GM18499 (cell line): ENCODE results near the gene OXTR.

Source experiments
- ATAC-seq: cut with Tn5 transposase; IDR thresholded peaks from one replicate; pipeline ENCODE4 v1.9.1; 2021; ENCODE audit warnings: moderate number of reproducible peaks; ENCODE audit not compliant: insufficient read depth, unreplicated experiment

OXTR gene

DNA sequence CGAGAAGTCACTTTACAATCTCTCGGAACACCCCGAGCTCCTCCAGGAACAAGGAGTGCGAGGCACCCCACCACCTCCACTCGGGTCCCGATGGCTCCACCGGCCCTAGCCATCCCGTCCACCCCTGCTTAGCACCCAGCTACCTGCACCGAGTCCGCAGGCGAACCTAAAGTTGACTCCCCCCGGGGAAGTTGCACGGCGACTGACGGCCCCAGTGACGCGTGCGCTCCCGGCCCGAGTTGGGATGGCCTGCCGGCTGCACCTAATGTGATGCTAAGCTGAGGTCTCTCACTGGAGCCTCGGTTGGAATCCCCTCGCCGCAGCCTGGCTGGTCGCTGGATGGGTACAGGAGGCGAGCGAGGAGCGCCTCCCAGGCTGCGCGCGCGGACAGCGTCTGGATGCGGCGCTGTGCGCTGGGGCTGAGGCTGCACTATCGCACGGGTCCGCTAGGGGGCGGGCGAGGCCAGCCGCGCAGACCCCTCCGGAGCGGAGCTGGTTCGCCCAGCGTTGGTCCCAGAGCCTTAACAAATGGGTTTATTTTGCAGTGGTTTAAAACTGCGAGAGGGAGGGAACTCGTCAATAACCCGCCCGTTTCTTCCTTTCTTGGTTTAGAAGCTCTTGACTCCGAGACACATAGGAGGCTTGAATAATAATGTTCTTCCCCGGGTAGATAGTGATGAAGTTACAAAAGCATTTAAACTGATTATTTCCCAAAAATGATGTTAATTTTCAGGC lies at the start of gene OXTR:
Gene OXTR (minus strand): TSS at position 526 of the 735 bp plus-strand sequence. CDS start 1,426 bp downstream, outside the sequence.
- peak; percentile 48 for ATAC-seq

DNA sequence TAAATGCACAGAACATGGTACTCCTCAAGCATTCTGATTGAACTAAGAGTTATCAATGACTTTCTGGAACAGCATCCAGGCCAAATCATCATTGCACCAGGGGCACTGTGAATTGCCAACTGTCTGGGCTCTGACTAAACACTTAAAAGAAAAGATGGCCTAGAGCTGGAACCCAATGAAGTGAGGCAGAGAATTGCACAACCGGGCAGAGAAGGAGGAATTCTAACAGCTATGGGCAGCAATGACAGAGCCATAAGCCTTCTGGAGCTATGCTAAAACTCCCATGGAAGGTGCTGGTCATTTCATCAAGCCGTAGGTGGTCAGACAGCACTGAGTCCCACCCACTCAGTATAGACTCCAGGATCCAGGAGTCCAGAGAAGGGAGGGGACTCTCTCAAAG lies 48.1 kb upstream of the OXTR start:
- no peak for ATAC-seq

DNA sequence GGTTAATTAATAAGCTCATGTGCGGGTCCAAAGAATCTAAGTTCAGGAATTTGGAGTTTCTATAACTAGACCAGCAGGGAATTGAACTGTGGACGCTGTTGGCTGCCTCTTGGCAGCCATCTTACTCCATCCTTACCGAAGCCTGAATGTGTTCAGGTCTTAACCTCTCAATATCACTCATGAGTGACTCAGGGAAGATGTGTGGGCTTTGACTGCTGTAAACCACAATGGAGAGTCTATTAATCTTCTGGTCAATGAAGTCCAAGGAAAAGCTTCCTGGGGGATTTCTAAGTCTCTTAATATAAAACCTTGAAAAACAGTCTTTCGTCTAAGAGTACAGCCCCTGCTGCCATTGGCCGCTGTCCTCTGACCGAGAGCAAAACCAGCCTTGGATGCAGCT lies 46.7 kb upstream of the OXTR start:
- ATAC-seq, result no peak

DNA sequence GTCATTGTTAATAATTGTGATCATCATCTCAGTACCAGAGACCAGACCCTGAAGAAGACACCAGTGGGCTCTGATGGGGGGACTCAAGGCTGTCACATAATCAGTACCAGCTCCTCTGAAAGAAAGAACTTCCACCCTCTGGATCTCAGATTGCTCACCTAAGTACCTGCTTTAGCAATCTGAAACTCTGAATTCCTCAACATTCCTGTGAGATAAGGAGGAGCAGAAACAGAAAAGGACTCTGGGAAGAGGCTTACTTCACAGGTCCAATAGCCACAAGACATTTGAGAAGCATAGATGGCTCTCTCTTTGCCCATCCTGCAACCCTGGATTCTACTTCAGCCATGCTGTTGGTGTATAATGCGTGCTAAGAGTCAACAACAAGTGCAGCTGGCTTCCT lies 44.0 kb upstream of the OXTR start:
- ATAC-seq, result no peak

DNA sequence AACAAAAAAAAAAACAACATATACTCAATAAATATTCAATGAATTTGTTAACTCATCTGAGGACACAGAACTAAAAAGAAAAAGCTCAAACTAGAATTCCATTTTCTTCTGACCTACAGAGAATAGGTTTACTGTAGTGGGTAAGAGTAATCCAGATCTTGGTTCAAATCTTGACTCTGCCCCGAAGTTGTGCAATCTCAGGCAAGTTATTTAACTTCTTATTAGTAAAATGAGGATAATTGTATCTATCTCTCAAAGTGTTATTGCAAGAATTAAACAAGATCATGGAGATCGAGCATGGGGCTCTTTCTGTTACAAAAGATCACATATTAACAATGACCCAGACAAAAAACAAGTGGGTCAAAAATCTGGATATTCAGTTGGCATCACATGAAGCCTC lies 41.1 kb upstream of the OXTR start:
- ATAC-seq, result no peak

GRCh38 chr3:8805774-8806173 lies 36.4 kb upstream of the OXTR start:
- no peak for ATAC-seq

GRCh38 chr3:8802256-8802655 lies 32.8 kb upstream of the OXTR start:
- no peak for ATAC-seq

GRCh38 chr3:8800016-8800415 lies 30.6 kb upstream of the OXTR start:
- ATAC-seq, result no peak

DNA sequence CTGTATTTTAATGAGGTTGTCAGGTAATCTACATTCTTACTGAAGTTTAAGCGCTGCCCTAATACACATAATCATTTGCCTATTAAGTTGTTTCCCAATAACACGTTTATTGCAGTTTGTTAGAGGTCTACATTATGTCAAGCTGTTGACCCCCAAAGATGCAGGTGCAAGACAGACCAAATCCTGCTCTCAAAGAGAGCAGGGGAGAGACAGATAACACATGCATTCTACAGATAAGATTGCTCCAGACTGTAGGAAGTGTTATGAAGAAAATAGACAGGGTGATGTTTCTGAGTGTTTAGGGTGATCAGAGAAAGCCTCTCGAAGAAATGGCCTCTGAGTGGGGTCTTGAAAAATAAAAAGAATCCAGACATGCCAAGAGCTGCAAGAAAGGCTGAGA lies 24.8 kb upstream of the OXTR start:
- ATAC-seq, result no peak

DNA sequence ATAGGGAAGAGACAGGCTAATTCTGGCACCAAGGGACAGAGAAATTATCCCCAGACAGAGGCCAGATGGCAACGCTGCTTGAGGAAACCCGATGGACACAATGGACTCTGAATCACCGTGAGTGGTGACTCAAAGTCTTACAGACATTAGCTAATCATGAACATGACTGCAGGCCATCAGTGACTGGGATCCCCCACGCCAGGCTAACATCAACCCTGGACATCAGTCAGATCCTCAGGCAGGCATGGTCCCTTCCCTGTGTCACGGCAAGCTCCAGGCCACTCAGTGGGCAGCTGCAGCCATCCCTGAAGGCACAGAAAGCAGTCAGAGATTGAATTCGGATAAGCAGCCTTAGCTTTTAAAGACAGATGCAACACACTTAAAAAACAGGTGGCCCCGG lies 23.8 kb upstream of the OXTR start:
- ATAC-seq, result no peak

GRCh38 chr3:8790529-8790928 lies 21.1 kb upstream of the OXTR start:
- ATAC-seq, result no peak

DNA sequence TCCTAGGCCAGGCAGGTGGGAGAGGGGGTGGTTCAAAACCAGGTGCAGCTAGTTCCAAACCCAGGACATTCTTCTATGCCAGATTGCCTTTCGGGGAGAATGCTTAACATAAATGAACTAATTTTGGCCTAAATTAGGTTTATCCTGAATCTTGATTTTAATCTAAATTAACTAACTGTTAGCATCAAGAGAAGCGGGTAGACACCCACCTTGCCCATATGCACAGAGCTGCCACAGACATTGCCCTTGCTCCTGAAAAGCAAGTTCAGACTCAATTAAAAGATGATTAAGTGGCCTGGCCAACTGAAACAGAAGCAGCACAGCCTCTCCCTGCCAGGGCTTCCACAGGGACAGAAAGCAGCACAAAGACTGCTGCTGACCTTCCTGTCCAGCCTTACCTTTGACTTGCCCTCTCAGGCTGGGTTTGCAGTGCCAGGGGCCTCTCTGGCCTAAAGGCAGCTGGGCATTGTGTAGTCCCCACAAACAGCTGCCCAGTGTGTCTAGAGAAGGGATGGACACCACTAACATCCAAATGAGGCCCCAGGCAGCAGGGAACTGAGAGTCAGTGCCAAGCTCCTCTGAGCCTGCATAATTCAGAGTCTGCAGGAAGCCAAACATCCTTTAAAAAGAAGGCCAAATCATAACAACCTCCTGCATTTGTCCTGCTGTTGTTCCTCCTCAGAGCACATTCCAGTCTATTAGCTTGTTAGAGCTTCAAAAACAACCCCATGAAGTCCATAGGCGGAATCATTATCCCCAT lies 15.4 kb upstream of the OXTR start:
- no peak for ATAC-seq

DNA sequence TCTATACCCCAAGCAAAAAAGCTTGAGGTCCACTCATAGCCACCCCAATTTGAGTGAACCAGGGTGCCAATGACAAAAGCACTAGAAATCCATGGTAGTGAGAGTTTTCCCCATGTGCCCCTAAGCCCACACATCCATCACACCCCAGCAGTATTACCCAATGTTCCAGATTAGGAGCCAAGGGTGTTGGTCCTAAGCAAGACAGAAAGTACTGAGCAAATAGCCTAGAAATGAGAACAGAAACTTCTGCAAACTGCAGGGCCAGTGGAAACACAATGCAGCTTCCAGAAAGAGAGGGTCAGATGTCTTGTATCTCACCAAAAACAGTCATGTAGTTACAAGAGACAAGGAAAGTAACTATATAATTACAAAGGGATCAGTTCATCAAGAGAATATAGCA lies 10.9 kb upstream of the OXTR start:
- ATAC-seq, result peak; percentile 47

DNA sequence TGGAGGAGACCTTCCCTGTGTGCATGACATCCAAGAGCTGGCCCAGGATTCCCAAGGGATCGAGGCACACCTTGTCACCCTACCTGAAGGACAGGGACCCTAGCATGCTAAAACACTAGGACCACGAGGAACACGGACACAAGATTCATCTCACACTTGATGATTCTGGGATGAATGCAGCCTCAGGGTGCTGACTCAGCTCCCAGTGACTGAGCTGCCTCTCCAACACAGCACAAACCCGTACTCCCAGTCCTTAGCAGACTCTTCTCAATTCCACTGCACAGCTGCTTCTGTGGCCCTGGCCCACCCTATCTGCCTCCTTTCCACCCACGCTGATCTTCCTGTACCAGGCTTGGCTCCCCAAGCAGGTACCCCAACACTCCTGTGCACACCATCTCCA lies 9.1 kb upstream of the OXTR start:
- ATAC-seq, result no peak

GRCh38 chr3:8777978-8778267 lies 8.5 kb upstream of the OXTR start:
- ATAC-seq, result no peak

DNA sequence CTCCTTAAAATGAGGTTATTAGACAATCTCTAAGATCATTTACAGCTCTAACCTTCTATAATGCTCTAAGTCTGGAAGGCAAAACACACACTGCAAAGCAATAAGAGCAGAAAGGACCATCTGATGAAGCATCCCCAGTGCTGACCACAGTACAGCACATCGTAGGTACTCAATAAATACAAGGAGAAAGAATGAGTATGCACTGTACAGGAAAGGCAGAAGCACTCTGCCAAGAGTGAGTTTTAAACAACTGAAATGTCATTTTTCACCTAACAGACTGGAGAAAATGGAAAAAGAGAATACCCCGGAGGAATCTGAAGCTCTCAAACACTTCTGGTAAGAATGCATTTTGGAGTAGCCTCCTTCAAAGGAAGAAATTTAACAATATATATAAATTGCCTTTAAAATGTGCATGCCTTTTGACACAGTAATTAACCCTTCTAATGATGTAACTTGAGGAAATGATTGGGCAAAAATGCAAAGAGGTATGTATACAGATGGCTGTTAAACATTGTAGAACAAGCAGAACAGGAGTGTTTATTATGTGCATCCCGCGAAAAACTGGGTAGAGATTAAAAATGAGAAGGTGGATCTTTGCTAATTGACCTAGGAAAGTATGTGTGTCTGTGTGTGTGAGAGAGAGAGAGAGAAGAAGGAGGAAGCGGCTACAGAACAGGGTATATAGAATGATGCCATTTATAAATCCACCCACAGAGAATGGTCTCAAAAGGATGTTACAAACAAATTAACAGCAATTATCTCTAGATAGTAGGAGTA lies 8.0 kb upstream of the OXTR start:
- ATAC-seq, result no peak

GRCh38 chr3:8776406-8776805 lies 7.0 kb upstream of the OXTR start:
- ATAC-seq, result no peak

DNA sequence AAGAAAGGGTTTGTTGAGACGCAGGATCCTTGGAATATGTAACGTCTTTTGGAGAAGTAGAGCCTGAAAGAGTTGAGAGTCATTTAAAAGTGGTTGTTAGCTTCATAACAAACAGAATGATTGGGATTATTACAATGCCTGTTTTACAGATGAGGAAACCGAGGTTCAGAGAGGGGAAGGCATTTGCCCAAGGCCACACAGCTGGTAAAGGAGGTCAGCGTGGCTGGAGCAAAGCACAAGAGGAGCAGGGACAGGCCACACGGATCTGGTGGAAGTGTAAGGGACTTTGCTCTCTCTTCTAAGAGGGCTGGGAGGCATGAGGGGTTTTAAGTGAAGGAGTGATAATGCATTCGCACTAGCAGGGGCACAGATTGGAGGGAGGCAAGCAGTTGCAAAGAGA lies 6.2 kb upstream of the OXTR start:
- ATAC-seq, result no peak

DNA sequence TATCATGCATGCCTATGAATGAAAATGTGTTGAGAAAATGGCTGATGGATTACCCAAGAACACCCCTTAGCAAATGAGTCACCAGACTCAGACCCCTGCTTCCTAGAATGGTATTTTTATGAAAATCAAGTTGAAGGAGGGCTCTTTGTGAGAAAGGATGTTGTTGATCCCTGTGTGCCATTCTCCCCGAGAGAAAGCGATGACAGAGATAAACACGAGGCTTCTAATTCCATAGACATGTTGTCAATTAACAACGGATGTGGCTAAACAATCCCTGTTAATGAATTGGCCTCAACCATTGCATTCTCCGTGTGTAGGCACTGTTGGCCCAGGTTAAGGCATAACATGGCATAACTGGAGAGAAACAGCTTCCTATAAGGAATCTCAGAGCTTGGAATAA lies 5.8 kb upstream of the OXTR start:
- no peak for ATAC-seq

- ATAC-seq, result no peak
Measured at GRCh38 chr3:8773941-8774542, 4.6 kb upstream of the OXTR start.
